ENCODE measurements around the gene CACNB4.

DNA sequence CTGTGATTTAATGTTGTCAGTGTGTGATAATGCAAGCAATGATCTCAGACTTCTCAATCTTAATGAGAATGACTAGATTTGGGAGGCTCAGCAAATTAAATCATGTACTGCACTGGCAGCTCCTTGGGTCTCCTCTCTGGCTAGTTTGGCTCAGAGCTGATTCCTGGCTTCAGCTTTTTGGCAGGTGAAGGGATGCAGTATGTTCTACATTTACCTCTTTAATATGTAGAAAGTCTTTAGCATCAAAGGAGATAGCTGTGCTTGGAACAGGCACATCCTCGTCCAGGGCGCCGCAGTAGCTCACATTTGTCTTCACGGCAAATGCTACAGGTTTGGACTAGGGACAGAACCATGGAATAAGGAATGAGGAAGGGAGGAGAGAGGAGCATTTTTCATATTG is 218.3 kb downstream of the CACNB4 start:
- TF ChIP-seq SP1 (IDR thresholded peaks at IDR 0.05), result no peak
- TF ChIP-seq BHLHE40 (IDR thresholded peaks at IDR 0.05; ENCODE audit: borderline replicate concordance), result no peak
- TF ChIP-seq L3MBTL2 (conservative IDR thresholded peaks at IDR 0.05), result no peak
- no peak for TF ChIP-seq FOXK2 (IDR thresholded peaks at IDR 0.05)
- no peak for TF ChIP-seq CTBP1 (IDR thresholded peaks at IDR 0.05; ENCODE audit: borderline replicate concordance)
- no peak for TF ChIP-seq ZNF384 (IDR thresholded peaks at IDR 0.05)
- TF ChIP-seq ELF4 (IDR thresholded peaks at IDR 0.05), result no peak
- no peak for TF ChIP-seq FOXM1 (IDR thresholded peaks at IDR 0.05; ENCODE audit: borderline replicate concordance)
- no peak for TF ChIP-seq SUZ12 (IDR thresholded peaks at IDR 0.05)

Data from HEK293T (cell line).